GM18511 (cell line): ENCODE measurements around the gene MCF2L.

Source experiments
- ATAC-seq: cut with Tn5 transposase; IDR thresholded peaks from one replicate; pipeline ENCODE4 v1.9.1; 2021; ENCODE audit warnings: mild to moderate bottlenecking, moderate library complexity; ENCODE audit not compliant: unreplicated experiment

MCF2L gene

GRCh38 chr13:113080901-113081521, 112.0 kb downstream of the MCF2L start:
- ATAC-seq = no peak

GRCh38 chr13:113082198-113083021, 113.4 kb downstream of the MCF2L start:
- no peak for ATAC-seq

DNA sequence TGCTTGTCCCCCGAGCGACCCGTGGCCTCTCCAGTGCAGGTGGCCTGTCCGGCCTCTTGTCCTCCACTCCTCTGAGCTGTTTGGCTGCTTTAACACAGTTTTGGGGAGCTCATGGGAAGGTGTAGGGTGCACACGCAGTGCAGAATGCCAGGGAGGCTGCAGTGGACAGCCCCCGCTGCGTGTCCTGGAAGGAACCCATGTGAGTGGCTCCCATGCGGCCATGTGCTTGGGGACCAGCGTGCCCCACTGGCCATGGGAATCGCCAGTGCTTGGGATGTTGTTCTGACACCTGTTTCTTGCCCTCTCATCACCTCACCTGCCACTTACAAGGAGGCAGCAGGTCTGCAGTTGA, 114.0 kb downstream of the MCF2L start:
- no peak for ATAC-seq

GRCh38 chr13:113083402-113084061, 114.5 kb downstream of the MCF2L start:
- no peak for ATAC-seq

- no peak for ATAC-seq
Measured at GRCh38 chr13:113084094-113084942, 115.3 kb downstream of the MCF2L start.

GRCh38 chr13:113084943-113085540, 116.0 kb downstream of the MCF2L start:
- ATAC-seq = no peak

GRCh38 chr13:113086031-113086750, 117.2 kb downstream of the MCF2L start:
- ATAC-seq = no peak

- ATAC-seq = no peak
Measured at GRCh38 chr13:113086991-113087922, 118.2 kb downstream of the MCF2L start.

GRCh38 chr13:113087923-113088690, 119.1 kb downstream of the MCF2L start:
- no peak for ATAC-seq

GRCh38 chr13:113088691-113089020, 119.6 kb downstream of the MCF2L start:
- no peak for ATAC-seq

DNA sequence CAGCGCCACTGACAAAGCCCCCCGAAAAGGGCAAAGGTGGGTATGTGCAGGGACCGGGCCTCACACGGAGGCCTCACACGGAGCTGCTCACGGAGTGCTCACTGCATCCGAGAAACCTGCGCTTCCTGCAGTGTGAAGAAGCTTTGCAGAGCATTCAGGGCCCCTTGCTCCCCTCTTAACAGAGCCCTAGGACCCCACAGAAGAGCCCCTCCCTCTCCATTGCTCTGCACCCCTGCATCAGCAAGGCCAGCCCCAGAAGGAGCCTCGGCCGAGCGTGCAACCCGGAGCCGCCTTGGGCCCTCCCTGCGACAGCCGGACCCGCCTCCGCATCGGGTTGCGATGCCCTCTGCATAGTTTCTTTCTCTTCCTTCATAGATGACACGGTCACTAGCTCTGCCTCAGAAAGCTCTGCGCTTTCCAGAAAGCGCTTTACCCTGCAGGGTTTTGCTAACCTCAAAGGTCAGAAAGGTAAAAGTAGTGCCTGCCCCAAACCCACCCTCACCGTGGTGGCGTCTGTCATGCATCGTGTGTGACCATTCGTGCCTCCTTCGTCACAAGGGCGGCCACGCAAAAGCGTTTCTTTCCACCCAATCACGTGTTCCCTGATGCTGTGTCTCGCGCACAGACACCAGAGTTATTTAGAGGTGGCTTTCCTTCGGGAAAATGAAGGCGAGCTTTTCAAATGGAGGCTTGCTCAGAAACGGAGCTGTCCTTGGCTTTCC, 120.8 kb downstream of the MCF2L start:
- no peak for ATAC-seq

DNA sequence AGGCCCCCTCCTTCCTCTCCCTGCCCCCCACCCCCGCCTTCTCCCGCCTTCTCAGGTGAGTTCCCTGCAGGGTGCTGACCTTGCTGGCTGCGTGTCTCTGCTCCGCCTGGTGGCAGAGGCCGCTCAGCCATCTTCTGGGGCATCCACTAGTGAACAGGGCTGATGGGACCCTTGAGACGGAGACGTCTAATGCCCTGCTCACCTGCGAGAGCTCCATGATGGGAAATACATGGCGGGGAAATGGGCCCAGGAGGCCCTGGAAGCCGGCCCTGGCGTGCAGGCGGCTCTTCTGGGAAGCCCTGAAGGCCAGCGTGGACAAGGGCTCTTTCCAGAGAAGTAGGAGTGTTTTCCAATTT, 121.4 kb downstream of the MCF2L start:
- no peak for ATAC-seq

DNA sequence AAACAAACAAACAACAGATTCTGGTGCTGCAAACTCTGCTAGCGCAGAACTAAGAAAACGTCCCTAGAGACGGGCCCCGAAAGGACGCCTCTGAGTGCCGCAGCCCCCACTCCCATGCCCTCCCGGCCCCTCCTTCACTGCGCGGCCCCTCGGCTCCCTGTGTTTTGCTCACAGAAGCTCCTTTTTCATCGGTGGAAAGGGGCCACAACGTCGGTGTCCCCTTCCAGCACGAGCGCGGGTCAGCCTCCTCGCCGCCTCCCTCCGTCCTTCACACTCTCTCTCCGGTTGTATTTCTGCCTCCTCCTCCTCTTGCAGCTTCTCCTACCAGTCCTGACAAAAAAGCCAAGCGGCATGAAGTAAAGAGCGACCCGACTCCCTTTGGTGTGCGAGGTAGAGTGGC, 121.8 kb downstream of the MCF2L start:
- no peak for ATAC-seq

DNA sequence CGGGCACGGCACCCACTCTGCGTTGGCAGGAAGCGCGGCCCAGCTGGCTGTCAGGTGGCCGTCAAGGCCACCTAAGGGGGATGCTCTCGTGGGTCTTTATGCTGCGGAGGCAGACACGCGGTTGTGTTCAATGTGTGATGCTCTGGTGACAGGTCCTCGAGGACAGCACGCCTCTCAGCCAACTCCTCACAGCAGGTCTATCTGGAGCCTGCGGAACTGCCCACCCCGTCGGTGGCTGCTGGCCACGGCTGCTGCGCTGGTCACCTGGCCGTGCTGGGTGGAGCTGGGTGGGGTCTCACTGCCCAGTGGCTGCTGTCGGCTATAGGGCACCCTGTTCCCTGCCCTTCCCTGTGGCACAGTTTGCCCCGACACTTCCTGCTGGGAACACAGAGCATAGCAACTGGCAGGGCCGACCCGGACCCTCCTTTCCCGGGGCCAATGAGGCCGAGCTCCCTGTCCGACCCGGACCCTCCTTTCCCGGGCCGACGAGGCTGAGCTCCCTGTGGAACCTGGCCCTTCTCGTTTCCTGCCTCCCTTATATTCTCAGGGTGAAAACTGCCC, 122.3 kb downstream of the MCF2L start:
- no peak for ATAC-seq

- no peak for ATAC-seq
Measured at GRCh38 chr13:113091891-113092775, 123.1 kb downstream of the MCF2L start.

DNA sequence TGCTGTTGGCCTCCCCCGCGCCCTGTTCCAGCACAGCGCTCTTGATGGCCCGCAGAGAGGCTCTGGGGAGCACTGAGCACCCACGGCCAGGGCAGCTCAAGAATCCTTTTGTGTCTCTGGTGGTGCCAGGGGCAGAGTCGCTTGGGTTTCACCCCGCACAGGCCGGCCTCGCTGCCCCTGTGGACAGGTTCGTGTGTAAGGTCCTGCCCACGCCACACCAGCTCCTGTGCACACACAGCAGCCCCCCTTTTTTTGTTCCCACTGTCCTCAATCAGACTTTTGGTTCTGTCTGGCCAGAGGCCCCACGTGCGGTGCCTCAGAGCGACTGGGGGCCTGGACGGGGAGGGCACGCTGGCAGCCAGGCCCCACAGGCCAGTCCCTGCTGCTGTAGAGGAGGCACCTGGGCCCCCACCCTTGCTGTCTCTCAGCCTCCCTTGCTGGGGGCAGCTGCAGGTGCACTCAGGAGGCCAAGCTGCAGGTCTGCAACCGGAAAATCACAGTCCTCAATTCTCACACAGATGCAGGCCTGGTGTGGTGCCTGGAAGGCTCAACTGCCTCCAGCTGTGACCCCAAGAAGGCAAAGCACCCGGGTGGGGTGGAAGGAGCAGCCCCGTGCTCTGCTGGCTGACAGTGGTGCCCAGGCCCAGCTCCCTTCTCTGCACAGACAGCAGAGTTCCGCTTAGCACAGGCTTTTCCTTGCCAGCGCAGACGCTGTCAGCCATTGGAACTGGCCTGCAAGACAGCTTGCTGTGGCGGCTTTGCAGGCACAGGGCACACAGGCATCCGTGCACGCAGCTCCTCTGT, 124.0 kb downstream of the MCF2L start:
- no peak for ATAC-seq
